Heart left ventricle (tissue), 13 donors: ENCODE measurements around the gene EIF5A.

Experiments
- CTCF ChIP-seq, 12 donors: fragments of 200-600 bp; sonication (generic) in 4 of 12; IDR thresholded peaks; one replicate each; pipeline versions ENCODE4 v1.5.0 to v1.8.0; 2018 to 2022; ENCODE audit warnings: antibody characterized with exemption in 12 of 12, mild to moderate bottlenecking in 5 of 12
- POLR2A ChIP-seq, 2 donors: fragments of 450-650 bp; IDR thresholded peaks; one replicate each; pipeline ENCODE4 v1.6.1; 2017; ENCODE audit warnings: antibody characterized with exemption in 2 of 2, mild to moderate bottlenecking in 2 of 2, moderate library complexity in 2 of 2
- donor health status: ischemic (EF 13 %, LVEDD 7.1; RV severe dilation, severe dysfunction).
- donor health status: DM: no; HTN: yes; CAD: no.
- donor health status: DM: no; HTN: no; CAD: no.
- donor health status: ischemic (EF 25% LVEDD 6.9; RV normal size, moderate dysfunction).
- donor health status: ischemic (EF 25% LVEDD 5.7; RV mildly dilated, moderate dysfunction).
- donor health status: ischemic (EF 35%, LVEDD 5.7; RV mildly dilated, moderate dysfunction).
- donor health status: nonischemic (EF 11% LVEDD 7.7; RV severe dilation, severe dysfunction).
- donor health status: DM: yes; HTN: yes; CAD: no.
- donor health status: PGD.
- donor health status: ischemic (EF 29% LVEDD 5.4; RV normal size, mild dysfunction).
- donor health status: nonischemic (EF 23%, LVEDD 6.1; RV moderate dilation, normal function).

- TF ChIP-seq CTCF (IDR thresholded peaks at IDR 0.05): no peak
- TF ChIP-seq POLR2A (IDR thresholded peaks at IDR 0.05): no peak
These were observed 21.5 kb downstream of the EIF5A start, which contains the start of gene NEURL4 for GRCh38 chr17:7328840-7329373.
